Rectal smooth muscle tissue (tissue), 1 donor: ENCODE measurements around the gene LPP.

ENCODE experiments used
- H3K27ac ChIP-seq: one replicate; pipeline ENCODE4 v1.7.0; 2013; ENCODE audit warnings: low read depth, low read length, inconsistent platforms
- H3K27me3 ChIP-seq: one replicate; pipeline ENCODE4 v1.7.0; 2013; ENCODE audit warnings: low read length; ENCODE audit not compliant: control insufficient read depth, insufficient read depth
- H3K36me3 ChIP-seq: one replicate; pipeline ENCODE4 v1.7.0; 2013; ENCODE audit warnings: low read length; ENCODE audit not compliant: control insufficient read depth, insufficient read depth
- H3K4me1 ChIP-seq: one replicate; pipeline ENCODE4 v1.7.0; 2013; ENCODE audit warnings: low read length; ENCODE audit not compliant: control insufficient read depth, insufficient read depth
- H3K4me3 ChIP-seq: one replicate; pipeline ENCODE4 v1.7.0; 2013; ENCODE audit warnings: low read length
- H3K9ac ChIP-seq: one replicate; pipeline ENCODE4 v1.7.0; 2013; ENCODE audit warnings: low read length

Gene LPP

GRCh38 chr3:188840290-188840689 lies 686.3 kb downstream of the LPP start:
- Histone ChIP-seq H3K9ac (no peak overlapping the region), H3K4me3 (no peak overlapping the region), H3K4me1 (no peaks in the 10 kb centered on the region), H3K27me3 (no peaks in the 10 kb centered on the region), H3K27ac (no peak overlapping the region), H3K36me3 (no peaks in the 10 kb centered on the region)

- no peak overlapping the region for H3K4me3 ChIP-seq
- no peak overlapping the region for H3K9ac ChIP-seq
- no peaks in the 10 kb centered on the region for H3K27me3 ChIP-seq
- H3K27ac ChIP-seq, result no peak overlapping the region
- peaks cover 4% of the 10 kb centered on the region for H3K4me1 ChIP-seq
- no peaks in the 10 kb centered on the region for H3K36me3 ChIP-seq
Measured at GRCh38 chr3:188841906-188842305, 687.9 kb downstream of the LPP start.

GRCh38 chr3:188842639-188843038 lies 688.7 kb downstream of the LPP start:
- no peak overlapping the region for H3K4me3 ChIP-seq
- no peak overlapping the region for H3K9ac ChIP-seq
- no peaks in the 10 kb centered on the region for H3K36me3 ChIP-seq
- H3K27me3 ChIP-seq, result no peaks in the 10 kb centered on the region
- no peak overlapping the region for H3K27ac ChIP-seq
- H3K4me1 ChIP-seq, result peaks cover 4% of the 10 kb centered on the region

GRCh38 chr3:188844096-188844495 lies 690.1 kb downstream of the LPP start:
- Histone ChIP-seq H3K27ac (no peak overlapping the region), H3K36me3 (no peaks in the 10 kb centered on the region), H3K9ac (no peak overlapping the region), H3K4me3 (no peak overlapping the region), H3K4me1 (peaks cover 4% of the 10 kb centered on the region), H3K27me3 (no peaks in the 10 kb centered on the region)

- Histone ChIP-seq H3K36me3 (no peaks in the 10 kb centered on the region), H3K4me3 (no peak overlapping the region), H3K27me3 (no peaks in the 10 kb centered on the region), H3K27ac (no peak overlapping the region), H3K4me1 (peaks cover 4% of the 10 kb centered on the region), H3K9ac (no peak overlapping the region)
Measured at GRCh38 chr3:188845514-188845913, 691.6 kb downstream of the LPP start.

- H3K27ac ChIP-seq, result no peak overlapping the region
- H3K27me3 ChIP-seq, result no peaks in the 10 kb centered on the region
- H3K36me3 ChIP-seq, result no peaks in the 10 kb centered on the region
- no peak overlapping the region for H3K9ac ChIP-seq
- peaks cover 10% of the 10 kb centered on the region for H3K4me1 ChIP-seq
- H3K4me3 ChIP-seq, result no peak overlapping the region
Measured at GRCh38 chr3:188848947-188849346, 695.0 kb downstream of the LPP start.

GRCh38 chr3:188853856-188854771 lies 700.2 kb downstream of the LPP start:
- Histone ChIP-seq H3K4me1 (peaks cover 20% of the 10 kb centered on the region), H3K27me3 (no peaks in the 10 kb centered on the region), H3K36me3 (no peaks in the 10 kb centered on the region), H3K9ac (no peak overlapping the region), H3K4me3 (no peak overlapping the region), H3K27ac (no peak overlapping the region)

GRCh38 chr3:188854772-188855149 lies 700.8 kb downstream of the LPP start:
- H3K4me3 ChIP-seq, result no peak overlapping the region
- H3K27ac ChIP-seq, result no peak overlapping the region
- H3K36me3 ChIP-seq, result no peaks in the 10 kb centered on the region

GRCh38 chr3:188855675-188856074 lies 701.7 kb downstream of the LPP start:
- H3K4me3 ChIP-seq, result no peak overlapping the region
- no peak overlapping the region for H3K9ac ChIP-seq
- no peak overlapping the region for H3K27ac ChIP-seq
- H3K4me1 ChIP-seq, result peaks cover 20% of the 10 kb centered on the region
- H3K27me3 ChIP-seq, result no peaks in the 10 kb centered on the region
- no peaks in the 10 kb centered on the region for H3K36me3 ChIP-seq

More at GRCh38 chr3:188854772-188855149, 700.8 kb downstream of the LPP start:
- Histone ChIP-seq H3K4me1 (peaks cover 20% of the 10 kb centered on the region), H3K27me3 (no peaks in the 10 kb centered on the region), H3K9ac (no peak overlapping the region)

GRCh38 chr3:188860147-188860546 lies 706.2 kb downstream of the LPP start:
- no peak overlapping the region for H3K27ac ChIP-seq
- no peaks in the 10 kb centered on the region for H3K27me3 ChIP-seq
- no peaks in the 10 kb centered on the region for H3K36me3 ChIP-seq
- no peak overlapping the region for H3K9ac ChIP-seq
- peaks cover 22% of the 10 kb centered on the region for H3K4me1 ChIP-seq
- H3K4me3 ChIP-seq, result no peak overlapping the region

- Histone ChIP-seq H3K4me3 (no peak overlapping the region), H3K9ac (no peak overlapping the region), H3K36me3 (no peaks in the 10 kb centered on the region), H3K4me1 (peaks cover 18% of the 10 kb centered on the region), H3K27ac (no peak overlapping the region), H3K27me3 (no peaks in the 10 kb centered on the region)
Measured at GRCh38 chr3:188861842-188862744, 708.1 kb downstream of the LPP start.

GRCh38 chr3:188863999-188864406 lies 710.0 kb downstream of the LPP start:
- H3K27ac ChIP-seq, result peak overlapping the region; percentile 3
- H3K36me3 ChIP-seq, result no peaks in the 10 kb centered on the region
- peaks cover 18% of the 10 kb centered on the region for H3K4me1 ChIP-seq
- H3K4me3 ChIP-seq, result no peak overlapping the region
- no peaks in the 10 kb centered on the region for H3K27me3 ChIP-seq
- no peak overlapping the region for H3K9ac ChIP-seq
